Measurements from ENCODE around the gene NFIC. TPM values are rescaled to one million over a fixed set of nuclear protein-coding genes. Genes with fewer than 3 reads are reported as not detected.
"Not testable (repeated sequence)": the region's sequence is repeated elsewhere in the genome, so short reads cannot be mapped to it uniquely, and the experiment has no call there.

The NFIC gene
- total RNA-seq, 1 donor from 2014 or later: 178 TPM

DNA sequence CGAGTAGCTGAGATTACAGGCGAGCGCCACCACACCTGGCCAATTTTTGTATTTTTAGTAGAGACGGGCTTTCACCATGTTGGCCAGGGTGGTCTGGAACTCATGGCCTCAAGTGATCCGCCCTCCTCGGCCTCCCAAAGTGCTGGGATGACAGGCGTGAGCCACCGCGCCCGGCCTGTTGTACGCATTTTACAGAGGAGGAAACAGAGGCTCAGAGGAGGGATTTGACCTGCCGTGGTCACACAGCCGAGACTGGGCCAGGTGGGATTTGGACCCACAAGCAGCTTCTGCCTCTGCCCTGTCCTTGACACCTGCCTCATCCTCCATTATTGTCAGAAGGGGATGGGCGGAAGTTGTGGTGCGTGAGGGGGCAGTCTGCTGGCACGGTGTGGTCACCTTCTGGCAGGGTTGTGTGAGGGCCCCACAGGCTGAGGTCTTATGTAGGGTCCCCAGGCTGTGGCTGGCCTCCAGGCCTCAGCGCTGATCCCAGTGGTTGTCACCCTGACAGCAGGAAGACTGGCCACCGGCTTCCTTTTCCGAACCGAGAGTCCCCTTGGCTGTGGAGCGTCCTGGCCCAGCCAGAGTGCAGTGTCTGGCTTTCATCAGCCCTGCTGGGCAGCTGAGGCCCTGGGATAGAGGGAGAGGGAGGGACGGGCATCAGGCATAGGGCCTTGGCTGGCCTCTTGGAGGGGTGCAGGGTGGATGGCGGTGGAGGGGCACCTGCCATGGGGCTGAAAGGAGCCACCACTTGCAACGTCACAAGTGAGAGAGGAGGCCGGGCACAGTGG is 20.3 kb downstream of the NFIC start:
- intact Hi-C loops (cut with DNase I): no loop called here
- ATAC-seq (peak; percentile 6), DNase-seq (ENCODE audit: low spot score) (no peak)

DNA sequence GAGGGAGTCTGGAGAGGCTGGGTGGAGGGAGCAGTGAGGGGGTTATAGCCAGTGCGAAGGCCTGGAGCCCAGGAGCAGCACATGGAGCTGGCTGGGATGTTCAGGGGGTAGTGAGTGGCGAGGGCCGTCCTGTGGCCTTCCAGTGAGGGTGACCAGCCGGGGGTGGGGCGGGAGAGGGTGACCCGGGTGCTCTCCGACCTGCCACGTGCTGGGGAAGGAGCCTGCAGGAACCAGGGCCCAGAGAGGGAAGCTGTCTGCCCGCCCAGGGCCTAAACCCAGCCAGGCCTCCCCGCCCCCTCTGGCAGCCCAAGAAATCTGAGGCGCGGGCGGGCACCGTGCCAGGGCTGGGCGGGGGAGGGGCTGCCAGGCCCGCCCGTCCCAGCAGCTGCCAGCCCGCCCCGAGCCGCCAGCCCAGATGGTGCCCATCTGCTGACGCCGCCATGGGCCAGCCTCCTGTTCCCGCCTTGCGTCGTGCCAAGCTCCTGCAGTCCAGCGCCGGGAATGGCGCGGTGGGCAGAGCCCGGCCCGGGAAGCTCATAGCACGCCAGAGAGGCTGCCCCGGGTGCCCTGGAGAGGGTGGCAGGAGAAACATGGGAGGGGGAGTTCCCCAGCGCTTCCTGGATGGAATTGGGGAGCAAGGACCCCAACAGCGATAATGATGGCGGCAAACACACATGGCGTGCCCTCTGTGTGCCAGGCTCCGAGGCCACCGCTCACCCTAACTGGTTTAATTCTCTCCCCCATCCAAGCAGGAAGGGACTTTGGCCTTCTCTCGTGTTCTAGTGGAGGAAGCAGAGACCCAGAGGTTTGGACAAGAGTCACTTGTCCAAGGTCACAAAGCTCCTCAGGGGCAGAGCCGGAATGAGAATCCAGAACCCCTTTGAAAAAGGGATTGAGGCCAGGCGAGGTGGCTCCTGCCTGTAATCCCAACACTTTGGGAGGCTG is 21.5 kb downstream of the NFIC start:
- DNase-seq (ENCODE audit: low spot score) (peak; percentile 90), ATAC-seq (peak; percentile 61)
- intact Hi-C loops (cut with DNase I): no loop called here

DNA sequence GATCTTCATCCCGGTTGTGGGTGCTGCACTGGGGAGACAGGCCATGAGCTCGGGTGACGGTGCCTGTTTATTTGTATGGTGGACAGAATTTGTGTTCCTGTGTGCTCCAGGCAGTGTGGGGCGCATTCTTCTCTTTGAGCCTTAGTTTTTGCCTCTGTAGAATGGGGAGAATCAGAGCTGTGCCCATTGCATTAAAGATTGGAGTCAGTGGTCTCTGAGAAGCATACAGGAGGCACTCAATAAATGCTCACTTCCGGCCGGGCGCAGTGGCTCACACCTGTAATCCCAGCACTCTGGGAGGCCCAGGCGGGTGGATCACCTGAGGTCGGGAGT is 23.0 kb downstream of the NFIC start:
- ATAC-seq (no peak), DNase-seq (ENCODE audit: low spot score) (no peak)
- intact Hi-C loops (cut with DNase I): no loop called here

DNA sequence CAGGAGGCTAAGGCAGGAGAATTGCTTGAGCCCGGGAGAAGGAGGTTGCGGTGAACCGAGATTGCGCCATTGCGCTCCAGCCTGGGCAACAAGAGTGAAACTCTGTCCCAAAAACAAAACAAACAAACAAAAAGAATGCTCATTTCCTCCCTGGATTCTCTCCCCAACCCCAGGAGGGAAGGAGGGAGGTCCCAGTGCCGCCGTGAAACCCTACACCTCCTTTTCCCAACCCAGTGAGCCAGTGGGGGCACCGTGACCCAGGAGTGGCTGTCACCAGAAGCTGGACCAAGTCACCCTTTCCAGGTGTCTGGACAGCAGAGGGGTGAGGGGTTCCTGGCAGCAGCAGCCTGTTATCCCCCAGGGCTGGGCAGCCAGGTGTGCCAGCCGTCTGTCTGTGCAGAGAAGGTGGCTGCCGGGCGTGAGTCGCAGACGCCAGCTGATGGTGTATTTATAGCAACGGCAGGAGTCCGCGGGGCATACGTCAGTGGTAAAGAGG is 23.5 kb downstream of the NFIC start:
- DNase-seq (ENCODE audit: low spot score) (no peak), ATAC-seq (peak; percentile 23)
- intact Hi-C loops (cut with DNase I): no loop called here

DNA sequence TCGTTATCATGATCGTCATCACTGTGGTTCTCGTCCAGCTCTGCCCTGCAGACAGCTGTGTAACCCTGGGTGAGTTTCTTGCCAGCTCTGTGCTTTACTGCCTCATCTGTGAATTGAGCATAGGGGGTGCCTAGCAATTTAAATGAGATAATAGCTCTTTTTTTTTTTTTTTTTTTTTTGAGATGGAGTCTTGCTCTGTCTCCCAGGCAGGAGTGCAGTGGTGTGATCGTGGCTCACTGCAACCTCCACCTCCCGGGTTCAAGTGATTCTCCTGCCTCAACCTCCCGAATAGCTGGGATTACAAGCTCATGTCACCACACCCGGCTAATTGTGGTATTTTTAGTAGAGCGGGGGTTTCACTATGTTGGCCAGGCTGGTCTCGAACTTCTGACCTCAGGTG is 25.5 kb downstream of the NFIC start:
- ATAC-seq; DNase-seq (ENCODE audit: low spot score); intact Hi-C loops (cut with DNase I): not testable (repeated sequence)

DNA sequence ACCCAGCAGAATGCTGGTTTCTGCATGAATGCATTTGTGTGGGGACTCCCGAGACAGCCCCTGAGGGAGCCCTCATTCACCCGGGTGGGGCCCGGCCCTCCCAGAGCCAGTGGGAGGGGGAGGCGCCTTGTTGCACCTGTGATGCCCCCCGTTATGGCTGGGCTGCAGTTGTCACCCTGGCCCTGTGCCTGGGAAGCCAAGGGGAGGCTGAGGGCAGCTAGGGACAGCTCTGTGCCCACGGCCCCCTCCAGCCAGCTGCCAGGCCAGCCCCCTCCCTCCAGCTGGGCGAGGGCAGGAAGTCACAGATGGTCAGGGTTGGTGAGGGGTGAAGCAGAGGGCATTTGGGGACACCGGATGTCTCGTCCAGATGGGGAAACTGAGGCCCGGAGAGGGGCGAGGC is 26.1 kb downstream of the NFIC start:
- intact Hi-C loops (cut with DNase I): no loop called here
- DNase-seq (ENCODE audit: low spot score) (no peak), ATAC-seq (no peak)

DNA sequence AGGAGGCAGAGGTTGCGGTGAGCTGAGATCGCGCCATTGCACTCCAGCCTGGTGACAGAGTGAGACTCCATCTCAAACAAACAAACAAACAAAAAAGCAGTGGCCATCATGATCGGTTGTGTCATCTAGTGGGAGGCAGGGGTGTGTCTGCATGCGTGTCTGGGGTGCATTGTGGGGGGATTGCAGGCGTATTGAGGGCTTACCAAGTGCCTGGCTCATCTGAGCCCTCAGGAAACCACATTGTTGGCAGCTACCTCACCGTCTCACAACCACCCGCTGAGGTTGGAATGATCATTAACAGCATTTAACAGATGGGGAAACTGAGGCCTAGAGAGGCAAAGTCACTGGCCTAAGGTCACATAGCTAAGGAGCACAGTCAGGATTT is 30.5 kb downstream of the NFIC start:
- DNase-seq (ENCODE audit: low spot score) (no peak), ATAC-seq (no peak)
- intact Hi-C loops (cut with DNase I): no loop called here

DNA sequence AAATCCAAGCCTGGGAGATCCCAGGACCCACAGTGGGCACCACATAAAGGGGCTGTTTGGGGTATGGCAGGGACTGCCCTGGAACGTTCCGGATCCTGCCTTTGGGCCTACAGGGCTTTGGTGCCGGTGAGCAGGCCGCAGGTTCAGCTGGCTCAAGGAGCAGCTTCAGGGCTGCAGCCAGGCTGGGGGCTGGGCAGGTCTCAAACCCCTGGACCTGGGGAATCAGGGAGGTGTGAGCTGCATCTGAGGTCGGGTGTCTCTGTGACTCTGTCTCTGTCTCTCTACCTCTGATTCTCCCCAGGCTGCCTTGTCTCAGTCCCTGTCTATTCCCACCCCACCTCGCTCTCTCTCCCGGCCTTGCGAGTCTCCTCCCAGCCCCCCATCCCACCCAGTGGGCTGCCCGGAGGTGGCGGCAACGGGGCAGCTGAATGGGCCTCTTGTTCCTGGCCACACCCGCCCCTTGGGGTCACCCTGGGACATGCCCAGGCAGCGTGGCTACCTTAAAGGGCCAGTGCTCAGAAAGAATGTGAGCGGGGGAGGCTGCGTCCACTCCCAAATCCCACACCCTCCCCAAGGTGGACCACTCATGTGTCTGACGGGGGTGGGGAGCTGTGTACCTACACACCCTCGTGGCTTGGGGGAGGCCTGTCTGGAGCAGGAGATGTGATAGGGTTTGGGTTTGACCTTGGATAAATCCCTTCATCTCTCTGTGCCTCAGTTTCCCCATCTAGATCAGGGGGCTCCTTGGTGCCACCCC is 31.1 kb downstream of the NFIC start:
- ATAC-seq (peak; percentile 66), DNase-seq (ENCODE audit: low spot score) (peak; percentile 75)
- intact Hi-C loops (cut with DNase I): no loop called here

DNA sequence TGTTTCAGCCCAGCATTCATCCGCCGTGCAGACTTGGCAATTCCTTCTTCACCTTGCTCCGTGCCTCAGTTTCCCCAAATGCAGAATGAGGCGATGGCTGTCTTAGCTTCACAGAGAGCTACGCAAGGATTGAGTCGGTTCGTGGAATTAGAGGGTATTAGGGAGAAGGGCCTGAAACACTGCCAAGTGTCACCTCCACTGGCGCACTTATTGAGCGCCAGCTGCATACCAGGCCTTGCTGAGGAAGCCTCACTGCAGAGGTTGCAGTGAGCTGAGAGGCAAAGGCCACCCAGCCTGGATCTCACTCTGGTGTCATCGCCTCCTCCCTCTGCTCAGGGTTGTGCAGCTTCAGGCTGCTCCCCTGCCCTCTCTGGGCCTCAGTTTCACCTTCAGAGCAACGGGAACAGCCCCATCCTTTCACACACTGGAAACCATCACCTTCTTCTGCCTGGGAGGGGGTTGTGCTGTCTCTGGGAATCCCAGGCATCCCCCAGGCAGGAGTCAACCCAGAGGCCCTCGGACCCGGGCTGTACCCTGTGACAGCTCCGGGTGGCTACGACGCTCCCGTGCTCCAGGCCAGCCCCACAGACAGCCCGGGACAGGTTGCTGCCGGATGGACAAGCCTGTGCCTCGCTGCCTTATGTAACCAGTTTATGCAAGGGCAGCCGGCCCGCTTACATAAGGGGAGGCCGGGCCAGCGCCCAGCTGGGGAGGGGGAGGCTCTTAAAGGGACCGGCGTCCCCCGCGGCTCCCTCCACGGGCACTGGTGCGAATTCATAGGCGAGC is 31.9 kb downstream of the NFIC start:
- ATAC-seq (peak; percentile 93), DNase-seq (ENCODE audit: low spot score) (peak; percentile 89)
- intact Hi-C loops (cut with DNase I): no loop called here

DNA sequence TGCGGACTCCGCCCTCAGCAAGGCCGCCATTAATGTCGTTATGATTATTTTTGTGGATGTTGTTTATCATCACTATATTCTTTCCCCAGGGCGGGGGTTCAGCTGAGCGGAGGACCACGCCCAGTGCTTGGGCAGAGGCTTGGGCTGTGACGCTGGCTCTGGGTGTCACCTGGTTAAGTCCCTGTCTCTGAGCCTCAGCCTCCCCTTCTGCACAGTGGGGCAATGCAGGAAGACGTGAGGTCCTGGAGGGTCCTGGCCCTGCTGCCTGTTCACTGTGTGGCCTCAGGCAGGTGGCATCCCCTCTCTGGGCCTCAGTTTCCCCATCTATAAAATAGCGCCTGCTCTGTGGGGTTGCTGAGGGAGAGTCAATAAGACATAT is 32.5 kb downstream of the NFIC start:
- intact Hi-C loops (cut with DNase I): no loop called here
- no peak for DNase-seq (ENCODE audit: low spot score)
- peak; percentile 38 for ATAC-seq

DNA sequence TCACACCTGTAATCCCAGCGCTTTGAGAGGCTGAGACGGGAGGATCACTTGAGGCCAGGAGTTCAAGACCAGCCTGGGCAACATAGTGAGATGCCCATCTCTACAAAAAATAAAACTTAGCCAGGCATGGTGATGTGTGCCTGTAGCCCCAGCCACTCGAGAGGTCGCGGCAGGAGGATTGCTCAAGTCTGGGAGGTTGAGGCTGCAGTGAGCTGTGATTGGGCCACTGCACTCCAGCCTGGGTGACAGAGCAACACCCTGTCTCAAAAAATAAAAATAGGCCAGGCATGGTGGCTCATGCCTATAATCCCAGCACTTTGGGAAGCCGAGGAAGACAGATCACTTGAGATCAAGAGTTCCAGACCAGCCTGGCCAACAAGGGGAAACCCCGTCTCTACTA is 32.9 kb downstream of the NFIC start:
- intact Hi-C loops (cut with DNase I); DNase-seq (ENCODE audit: low spot score); ATAC-seq: not testable (repeated sequence)

DNA sequence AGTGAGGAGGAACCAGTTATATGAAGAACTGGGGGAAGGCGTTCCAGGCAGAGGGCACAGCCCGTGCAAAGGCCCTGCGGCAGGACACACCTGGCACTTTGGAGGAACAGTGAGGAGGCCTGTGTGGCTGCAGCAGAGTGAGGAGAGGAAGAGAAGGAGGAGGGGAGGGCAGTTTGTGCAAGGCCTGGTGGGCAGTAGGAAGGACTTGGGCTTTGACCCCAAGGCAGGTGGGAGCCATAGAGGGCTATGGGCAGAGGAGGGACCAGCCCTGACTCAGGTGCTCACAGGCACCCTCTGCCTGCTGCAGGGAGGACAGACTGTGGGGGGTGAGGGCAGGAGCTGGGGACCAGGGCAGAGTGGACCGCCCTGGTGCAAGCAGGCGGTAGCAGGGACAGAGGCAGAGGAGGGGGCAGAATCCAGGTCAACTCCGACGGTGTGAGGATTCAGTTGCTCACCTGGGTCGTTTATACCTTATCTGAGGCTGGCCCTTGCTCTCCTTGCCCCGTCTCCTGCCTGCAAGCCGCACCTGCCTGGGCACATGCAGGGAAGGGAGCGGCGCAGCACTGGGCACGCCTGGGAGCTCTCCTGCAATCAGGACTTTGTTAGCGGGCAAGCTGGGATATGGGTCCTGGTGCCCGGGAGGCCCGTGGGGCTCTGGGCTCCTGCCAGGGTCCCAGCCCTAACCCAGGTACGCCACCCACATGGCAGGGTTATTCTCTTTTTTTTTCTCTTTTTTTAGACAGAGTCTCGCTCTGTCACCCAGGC is 34.8 kb downstream of the NFIC start:
- no peak for ATAC-seq
- intact Hi-C loops (cut with DNase I): no loop called here

DNA sequence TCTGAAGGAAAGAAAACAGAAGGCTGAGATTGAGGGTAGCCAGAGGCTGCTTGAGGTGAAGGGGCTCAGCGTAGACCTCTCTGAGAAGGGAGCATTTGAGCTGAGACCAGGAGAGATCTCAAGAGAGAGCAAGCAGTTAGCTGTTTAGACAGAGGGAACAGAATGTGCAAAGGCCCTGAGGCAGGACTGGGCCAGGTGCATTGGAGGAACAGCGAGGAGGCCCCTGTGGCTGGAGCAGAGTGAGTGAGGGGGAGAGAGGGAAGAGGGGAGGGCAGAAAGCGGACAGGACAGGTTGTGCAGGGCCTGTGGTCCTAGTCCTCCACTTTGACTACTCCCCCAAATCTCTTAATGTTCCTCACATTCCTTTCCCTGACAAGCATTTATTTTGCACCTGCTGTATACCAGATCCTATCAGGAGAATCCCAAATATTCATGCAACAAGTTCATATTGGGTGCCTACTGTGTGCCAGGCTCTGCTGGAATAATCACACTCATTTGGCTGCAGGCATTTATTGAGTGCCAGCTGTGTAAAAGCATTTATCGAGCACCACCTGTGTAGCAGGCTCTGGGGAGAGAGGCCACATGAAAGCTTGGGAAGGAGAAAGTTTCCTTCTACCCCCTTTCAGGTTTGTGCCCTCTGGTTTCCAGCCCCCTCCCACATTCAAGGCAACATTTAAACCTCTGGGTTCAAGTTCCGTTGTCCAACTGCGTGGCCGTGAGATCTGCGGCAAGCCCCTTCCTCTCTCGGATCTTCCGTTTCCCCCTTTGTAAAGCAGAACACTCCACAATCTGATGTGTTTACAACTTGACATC is 36.5 kb downstream of the NFIC start:
- intact Hi-C loops (cut with DNase I): loop anchor here (2.0 kb wide), 1 partner anchor 42 kb away; no protein-coding TSS in a partner anchor

More for the DNA sequence above, 34.8 kb downstream of the NFIC start:
- DNase-seq (ENCODE audit: low spot score): no peak

DNA sequence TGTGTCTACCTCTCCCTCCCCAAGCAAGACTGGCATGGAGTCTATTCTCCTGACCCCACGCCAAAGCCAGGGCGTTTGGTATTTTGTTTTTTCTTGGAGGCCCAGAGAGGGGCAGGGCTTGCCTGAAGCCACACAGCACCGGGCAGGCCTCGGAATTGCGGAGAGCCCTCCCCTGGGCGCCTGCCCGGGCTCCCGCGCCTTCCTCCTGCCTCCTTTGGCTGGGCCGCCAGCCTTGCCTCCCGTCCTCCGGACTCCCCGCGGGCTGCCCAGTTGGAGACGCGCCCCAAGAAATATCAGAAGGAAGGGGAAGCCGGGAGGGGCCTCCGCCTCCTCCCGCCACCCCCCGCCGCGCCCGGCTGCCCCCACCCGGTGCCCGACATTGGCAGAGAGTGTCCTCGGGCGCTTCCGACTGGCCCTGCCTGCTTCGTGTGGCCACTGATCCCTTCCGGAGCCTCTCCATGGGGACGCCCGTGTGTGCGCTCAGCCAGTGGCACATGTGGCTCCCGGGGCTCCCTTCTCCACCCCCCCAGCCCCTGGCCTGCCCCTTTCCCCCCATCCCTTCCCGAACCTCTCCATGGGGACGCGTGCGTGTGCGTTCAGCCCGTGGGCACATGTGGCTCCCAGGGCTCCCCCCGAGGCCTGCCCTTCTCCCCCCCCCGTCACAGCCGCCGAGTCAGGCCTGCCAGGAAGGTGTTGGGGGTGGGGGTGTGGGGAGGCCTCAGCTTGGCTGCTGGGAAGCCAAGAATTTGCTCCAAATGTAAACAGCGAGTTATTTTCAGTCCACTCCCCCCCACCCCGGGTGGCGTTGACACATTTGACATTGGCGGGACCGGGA is 37.3 kb downstream of the NFIC start:
- ATAC-seq (peak; percentile 79), DNase-seq (ENCODE audit: low spot score) (peak; percentile 88)
- intact Hi-C loops (cut with DNase I): loop anchor here (2.0 kb wide), 1 partner anchor 43 kb away; no protein-coding TSS in a partner anchor

More for the DNA sequence above, 36.5 kb downstream of the NFIC start:
- DNase-seq (ENCODE audit: low spot score) (no peak), ATAC-seq (no peak)

DNA sequence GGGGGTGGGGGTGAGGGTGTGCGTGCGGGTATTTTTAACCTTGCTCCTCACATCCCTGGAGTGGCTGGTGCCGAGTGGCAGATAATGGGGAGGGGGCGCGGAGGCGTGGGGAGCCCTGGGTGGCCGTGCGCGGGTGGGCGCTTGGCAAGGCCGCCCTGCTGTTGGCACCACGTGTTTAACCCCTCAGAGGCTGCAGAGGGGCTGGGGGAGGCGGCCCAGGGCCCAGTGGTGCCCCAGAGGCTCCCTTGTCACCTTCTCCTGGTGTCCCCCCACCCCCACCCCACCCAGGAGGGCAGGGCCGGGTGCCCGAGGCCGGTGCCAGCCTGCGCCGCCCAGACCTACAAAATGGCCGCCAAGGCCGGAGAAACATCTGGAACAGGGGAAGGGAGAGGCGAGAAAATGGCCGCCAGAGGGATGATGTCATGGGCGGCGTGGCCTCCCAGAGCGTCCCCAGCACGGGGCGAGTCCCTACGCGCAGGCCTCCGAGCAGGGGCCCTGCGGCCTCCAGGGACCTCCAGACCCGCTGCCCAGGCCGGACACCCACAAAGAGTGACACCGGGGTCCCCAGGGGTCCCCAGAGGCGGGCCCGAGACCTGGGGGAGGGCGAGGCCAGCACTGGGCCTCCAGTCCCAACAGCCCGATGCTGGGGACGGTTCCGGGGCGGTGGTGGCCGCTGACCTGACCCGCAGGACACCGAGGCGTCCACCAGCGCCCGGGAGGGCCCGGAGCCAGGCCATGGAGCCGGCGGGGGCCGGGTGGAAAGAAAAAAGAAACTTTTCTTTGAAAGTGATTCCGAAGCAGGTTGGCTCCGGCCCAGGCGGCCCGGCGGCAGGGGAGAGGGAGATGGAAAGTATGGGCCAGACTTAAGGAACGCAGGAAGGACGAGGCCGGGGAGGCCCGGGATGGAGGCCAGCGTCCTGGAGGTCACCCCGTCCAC is 38.2 kb downstream of the NFIC start:
- intact Hi-C loops (cut with DNase I): no loop called here
- DNase-seq (ENCODE audit: low spot score) (peak; percentile 95), ATAC-seq (peak; percentile 84)
